Adipocyte (in vitro differentiated cells): ENCODE measurements around the gene ZBTB39.

Experiments used
- DNase-seq: peaks from one replicate; pipeline ENCODE4 v3.0.0-alpha.2; 2015; ENCODE audit warnings: low read depth
- H3K27me3 ChIP-seq: replicated peaks from 2 replicates; pipeline ENCODE4 v1.7.0; 2013; ENCODE audit warnings: mild to moderate bottlenecking, low read length, moderate library complexity; ENCODE audit not compliant: control insufficient read depth, insufficient read depth
- H3K36me3 ChIP-seq: 2 replicates; pipeline ENCODE4 v1.7.0; 2013; ENCODE audit warnings: low read length, mild to moderate bottlenecking, moderate library complexity; ENCODE audit not compliant: control insufficient read depth, insufficient read depth, severe bottlenecking
- H3K4me1 ChIP-seq: 2 replicates; pipeline ENCODE4 v1.7.0; 2013; ENCODE audit warnings: mild to moderate bottlenecking, low read length, moderate library complexity; ENCODE audit not compliant: control insufficient read depth, insufficient read depth
- H3K4me3 ChIP-seq: 2 replicates; pipeline ENCODE4 v1.7.0; 2013; ENCODE audit warnings: mild to moderate bottlenecking, low read length, moderate library complexity
- H3K9ac ChIP-seq: 2 replicates; pipeline ENCODE4 v1.7.0; 2013; ENCODE audit warnings: mild to moderate bottlenecking, low read length, moderate library complexity
- H3K9me3 ChIP-seq: 2 replicates; pipeline ENCODE4 v1.7.0; 2013; ENCODE audit warnings: mild to moderate bottlenecking, low read length, moderate library complexity; ENCODE audit not compliant: control insufficient read depth

ZBTB39 gene

DNA sequence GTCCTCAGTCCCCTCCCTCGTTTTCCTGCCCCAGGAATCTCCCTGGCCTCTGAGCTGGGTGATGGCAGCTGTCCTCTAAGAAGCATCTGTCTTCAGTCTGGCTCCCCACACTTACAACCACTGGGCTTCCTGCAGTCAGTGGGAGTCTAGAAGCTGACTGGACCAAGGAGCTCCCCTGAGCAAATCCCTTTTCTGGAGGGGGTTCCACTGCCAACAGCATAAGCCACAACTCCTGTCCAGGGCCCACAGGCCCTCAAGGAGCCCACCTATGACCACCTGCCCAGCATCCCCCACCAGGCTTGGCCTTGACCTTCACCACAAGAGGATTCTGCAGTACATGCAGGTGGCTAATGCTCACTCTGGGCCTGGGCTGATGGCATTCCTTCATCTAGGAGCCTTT is 53.0 kb downstream of the ZBTB39 start:
- no peak for DNase-seq
- peaks cover 8% of the 10 kb centered on the region for H3K4me1 ChIP-seq

GRCh38 chr12:56951582-56952339 is 54.6 kb downstream of the ZBTB39 start:
- H3K9me3 ChIP-seq = no peaks in the 10 kb centered on the region
- H3K4me1 ChIP-seq = peaks cover 8% of the 10 kb centered on the region
- no peak for DNase-seq
- H3K9ac ChIP-seq = no peak overlapping the region
- no peak overlapping the region for H3K4me3 ChIP-seq
- no peaks in the 10 kb centered on the region for H3K36me3 ChIP-seq
- peaks cover 35% of the 10 kb centered on the region for H3K27me3 ChIP-seq

More for the DNA sequence above, 53.0 kb downstream of the ZBTB39 start:
- H3K36me3 ChIP-seq = no peaks in the 10 kb centered on the region
- no peak overlapping the region for H3K9ac ChIP-seq
- peaks cover 8% of the 10 kb centered on the region for H3K9me3 ChIP-seq
- no peak overlapping the region for H3K4me3 ChIP-seq
- peaks cover 48% of the 10 kb centered on the region for H3K27me3 ChIP-seq

GRCh38 chr12:56948881-56949280 is 57.5 kb downstream of the ZBTB39 start:
- H3K36me3 ChIP-seq = no peaks in the 10 kb centered on the region
- H3K9ac ChIP-seq = no peak overlapping the region
- H3K9me3 ChIP-seq = peaks cover under 1% of the 10 kb centered on the region
- H3K27me3 ChIP-seq = peaks cover 29% of the 10 kb centered on the region
- no peak for DNase-seq
- H3K4me3 ChIP-seq = no peak overlapping the region
- H3K4me1 ChIP-seq = peaks cover 3% of the 10 kb centered on the region
